GM12892 (cell line): Measurements from ENCODE around the gene ZMYM3.

Experiments
- POLR2A ChIP-seq: IDR thresholded peaks from 2 replicates; pipeline ENCODE4 v1.6.1; 2011; ENCODE audit warnings: low read depth, low read length, control low read depth
- POLR2AphosphoS5 ChIP-seq: IDR thresholded peaks from 2 replicates; pipeline ENCODE4 v1.6.1; 2011; ENCODE audit warnings: low read depth, low read length, control low read depth

- no peak for TF ChIP-seq POLR2A
- TF ChIP-seq POLR2AphosphoS5, result no peak
Observed at GRCh38 chrX:71244359-71245128, 9.4 kb downstream of the ZMYM3 start.
